NCI-H2227 treated with DMSO at 0.1 percent for 48 hours (cell line): ENCODE measurements around the gene AMPD3.

Source experiments
- DNase-seq: peaks from one replicate; lab custom pipeline; 2025; lab: John Stamatoyannopoulos, UW

AMPD3 gene

DNA sequence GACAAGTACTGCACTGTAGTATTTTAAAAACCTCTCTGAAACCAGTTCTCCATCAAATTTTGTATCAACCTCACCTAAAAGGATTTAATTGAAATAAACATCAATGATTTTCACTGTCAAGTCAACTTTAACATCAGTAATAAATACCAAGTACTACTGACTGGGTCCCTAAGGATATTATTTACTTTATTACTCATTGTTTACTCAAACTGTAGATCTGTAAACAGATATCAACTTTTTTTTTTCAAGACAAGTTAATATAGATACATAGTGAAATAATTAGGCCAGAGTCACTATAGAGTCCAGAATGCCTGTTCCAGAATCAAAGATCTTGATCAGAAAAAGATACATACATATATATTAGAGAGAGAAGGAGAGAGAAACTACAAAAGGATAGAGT, 84.3 kb downstream of the AMPD3 start:
- DNase-seq: no peak

DNA sequence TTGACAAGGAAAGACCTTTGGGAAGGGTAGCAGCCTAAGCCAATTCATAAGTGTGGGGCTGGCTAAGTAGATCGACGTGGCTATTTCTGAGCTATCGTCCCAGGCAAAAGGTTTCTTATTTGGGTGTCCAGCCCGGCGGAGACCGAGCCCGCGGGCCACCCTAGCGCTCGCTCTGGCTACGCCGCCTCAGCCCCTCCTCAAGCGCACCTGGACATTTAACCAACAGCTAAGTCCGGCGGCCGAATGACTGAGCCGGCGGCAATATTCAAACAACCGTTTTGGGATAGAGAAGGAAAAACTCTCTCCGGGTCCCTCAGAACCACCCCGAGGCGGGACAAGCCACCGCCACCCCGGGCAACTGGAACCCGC, 85.5 kb downstream of the AMPD3 start:
- peak; percentile 87 for DNase-seq

DNA sequence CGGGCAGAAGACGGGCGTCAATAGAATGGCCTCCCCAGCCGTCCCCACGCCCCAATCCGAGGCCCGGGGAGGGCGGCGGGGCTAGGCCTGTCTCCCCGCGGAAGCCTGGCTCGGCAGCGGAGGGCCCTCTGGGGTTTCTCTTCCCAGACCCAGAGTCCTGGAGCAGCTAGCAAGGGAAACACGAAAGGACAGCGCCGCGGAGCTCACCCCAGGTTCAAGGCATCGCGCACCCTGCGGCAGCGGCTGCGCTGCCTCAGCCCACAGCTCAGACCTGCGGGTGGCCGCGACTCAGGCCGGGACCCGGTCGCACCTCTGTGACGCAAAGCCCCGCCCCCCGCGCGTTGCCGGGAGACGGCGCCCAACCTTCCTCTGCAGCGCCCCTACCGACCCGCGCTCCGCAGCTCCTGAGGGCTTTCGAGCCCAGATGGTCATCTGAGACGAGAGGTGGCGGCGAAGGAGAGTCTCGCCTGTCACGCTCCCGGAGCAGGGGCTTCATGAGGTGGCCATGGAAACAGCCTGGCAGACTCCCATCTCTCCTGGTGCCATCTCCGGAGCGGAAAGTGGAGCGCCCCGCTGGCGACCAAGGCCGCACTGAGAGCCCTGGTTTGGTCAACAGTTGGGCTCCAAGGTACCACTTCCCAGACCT, 86.0 kb downstream of the AMPD3 start, which contains the start of gene RNF141:
TSS of gene RNF141 (minus strand) at position 273 of the 646 bp plus-strand sequence. CDS start 7,029 bp downstream, outside the sequence.
- peak; percentile 93 for DNase-seq

DNA sequence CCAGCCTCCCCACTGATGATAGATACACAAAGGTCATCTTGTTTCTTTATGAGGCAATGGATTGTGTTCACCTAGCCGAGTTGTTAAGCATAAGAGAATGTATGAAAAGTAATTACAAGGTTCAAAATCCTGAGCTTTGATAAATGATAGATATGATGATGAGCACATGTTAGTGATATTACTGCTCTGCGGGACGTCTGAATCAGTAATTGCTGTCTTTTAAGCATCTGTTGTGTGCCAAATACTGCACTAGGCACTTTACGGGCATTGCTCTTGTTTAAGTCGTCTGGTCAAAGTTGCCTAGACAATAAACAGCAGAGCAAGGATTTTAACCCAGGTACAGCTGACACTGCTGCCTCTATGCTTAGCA, 86.5 kb downstream of the AMPD3 start:
- peak; percentile 87 for DNase-seq

DNA sequence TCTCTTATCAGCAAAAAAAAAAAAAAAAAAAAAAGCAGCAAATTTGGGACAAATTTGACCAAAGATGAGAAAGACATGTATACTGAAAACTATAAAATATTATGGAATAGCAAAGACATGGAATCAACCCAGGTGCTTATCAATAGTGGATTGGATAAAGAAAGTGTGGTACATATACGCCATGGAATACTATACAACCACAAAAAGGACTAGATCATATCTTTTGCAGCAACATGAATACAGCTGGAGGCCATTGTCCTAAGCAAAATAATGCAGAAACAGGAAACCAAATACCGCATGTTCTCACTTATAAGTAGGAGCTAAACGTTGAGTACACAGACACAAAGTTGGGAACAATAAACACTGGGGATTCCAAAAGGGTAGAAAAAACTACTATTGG, 87.7 kb downstream of the AMPD3 start:
- no peak for DNase-seq

DNA sequence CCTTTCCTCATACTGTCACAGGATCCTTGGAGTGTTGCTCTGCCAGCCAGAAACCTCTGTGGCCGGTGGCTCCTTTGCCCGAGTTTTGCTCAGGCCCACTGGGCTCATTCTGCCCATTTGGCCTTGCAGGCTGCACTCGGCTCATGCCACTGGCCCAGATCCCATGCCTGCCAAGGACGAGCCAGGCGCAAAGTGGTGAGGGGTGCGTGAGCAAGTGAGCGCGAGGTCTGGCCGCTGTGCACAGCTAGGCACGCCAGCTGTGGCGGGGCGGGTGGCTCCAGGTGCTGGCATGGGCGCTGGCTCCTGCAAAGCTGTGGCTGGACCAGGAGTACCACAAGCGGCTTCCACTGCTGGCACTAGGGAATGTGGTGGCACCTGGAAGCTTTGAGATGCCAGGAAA, 88.7 kb downstream of the AMPD3 start:
- no peak for DNase-seq

DNA sequence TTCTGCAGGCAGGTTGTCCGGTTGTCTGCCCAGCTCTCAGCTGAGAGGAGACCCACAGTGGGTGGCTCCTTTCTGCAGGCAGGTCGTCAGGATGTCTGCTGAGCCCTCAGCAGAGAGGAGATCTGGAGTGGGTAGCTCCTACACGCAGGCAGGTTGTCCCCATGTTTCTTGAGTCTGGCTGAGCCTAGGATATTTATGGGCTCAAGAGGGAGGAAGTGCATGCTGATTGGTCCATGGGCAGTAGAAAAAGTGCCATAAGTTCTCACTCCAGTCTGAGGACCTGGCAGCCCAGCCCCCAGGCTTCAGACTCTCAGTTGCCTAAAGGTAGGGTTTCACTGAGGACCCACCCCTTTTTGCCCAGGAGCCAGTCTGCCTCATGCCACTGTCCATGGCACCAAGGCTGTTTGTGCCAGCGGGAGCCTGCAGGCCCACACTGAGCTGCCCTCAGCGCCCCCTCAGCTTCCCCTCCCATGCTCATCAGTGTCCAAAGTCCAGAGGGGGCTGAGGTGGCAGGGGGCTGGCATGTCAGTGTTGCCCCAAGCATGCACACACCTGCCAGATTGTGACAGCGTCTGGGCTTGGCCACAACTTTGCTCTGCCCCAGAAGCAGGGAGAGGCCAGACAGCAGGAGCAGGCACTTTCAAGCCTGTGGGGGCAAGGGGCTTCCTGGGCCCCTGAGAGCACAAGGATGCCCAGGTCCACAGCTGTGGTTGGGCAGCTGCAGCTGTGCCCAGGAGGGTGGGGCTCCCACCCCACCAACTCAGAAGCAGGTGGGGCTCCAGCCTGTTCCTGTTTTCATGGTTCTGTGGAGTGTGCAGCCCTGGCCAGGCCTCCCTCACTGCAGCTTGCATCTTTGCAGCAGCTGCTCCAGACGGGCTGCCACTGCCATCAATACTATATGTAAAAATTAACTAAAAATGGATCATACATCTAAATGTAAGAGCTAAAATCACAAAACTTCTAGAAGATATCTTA, 89.7 kb downstream of the AMPD3 start:
- DNase-seq: no peak

DNA sequence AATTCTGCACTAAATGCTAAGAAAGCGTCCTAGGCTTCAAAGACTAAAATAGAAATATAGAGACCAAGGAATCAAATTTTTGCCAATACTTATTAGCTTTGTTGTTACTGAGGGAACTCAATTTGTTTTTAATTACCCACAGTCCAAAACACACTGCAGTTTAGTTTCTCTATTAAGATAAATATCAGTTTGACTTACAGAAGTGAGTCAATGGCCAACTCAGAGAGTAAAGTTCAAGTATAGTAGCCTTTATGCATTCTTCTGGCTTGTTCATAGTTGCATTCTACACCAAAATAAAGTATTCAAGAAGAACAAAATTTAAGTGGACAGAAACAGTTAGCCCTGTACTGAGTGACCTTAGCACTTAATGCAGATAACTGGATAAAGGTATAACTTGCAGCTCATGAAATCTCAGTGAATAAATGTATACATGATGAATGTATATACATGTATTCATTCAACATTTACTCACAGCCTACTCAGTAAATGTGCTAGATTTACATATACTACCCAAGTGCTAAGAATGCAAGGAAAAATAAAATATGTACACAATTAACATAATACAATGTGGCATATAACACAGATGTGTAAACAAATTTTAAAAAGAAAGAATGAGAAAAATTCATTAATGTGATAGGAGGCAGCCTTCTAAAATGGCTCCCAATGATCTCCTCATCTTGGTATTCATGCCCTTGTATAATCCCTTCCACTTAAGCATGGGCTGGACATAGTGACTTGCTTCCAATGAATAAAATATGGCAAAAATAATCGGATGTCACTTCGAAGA, 95.6 kb downstream of the AMPD3 start:
- no peak for DNase-seq

DNA sequence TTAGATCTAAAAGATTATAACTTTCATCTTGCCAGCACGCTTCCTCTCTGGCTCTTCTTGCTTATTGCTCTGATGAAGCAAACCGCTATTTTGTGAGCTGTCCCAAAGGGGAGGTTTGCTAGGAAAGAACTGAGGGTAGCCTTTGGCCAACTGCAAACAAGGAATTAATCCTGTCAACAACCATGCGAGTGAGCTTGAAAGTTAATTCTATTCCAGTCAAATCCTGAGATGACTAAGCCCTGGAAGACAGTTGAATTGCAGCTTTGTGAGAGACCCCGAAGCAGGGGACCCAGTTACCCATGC, 96.2 kb downstream of the AMPD3 start:
- no peak for DNase-seq

DNA sequence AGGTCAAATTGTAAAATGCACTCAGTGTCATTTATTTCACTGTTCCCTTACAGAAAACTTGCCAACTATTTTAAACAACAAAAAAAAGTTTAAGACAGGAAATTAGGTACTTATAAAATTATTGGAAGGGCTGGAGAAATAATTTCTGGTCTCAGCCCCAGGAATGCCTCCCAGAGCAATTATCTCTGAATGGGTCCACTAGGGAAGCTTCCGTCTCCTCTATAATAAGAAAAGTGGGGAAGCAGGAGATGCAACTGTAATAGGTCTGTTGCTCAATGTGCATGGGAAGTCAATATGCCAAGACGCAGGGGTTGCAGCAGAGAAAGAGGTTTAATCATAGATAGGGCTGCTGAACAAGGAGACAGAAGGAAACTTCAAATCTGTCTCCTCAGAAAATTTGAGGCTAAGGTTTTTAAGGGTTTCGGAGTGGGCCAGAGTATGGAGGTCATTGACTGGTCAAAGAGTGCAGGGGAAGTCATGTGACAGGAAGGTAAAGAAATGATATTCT, 96.8 kb downstream of the AMPD3 start:
- DNase-seq: no peak

DNA sequence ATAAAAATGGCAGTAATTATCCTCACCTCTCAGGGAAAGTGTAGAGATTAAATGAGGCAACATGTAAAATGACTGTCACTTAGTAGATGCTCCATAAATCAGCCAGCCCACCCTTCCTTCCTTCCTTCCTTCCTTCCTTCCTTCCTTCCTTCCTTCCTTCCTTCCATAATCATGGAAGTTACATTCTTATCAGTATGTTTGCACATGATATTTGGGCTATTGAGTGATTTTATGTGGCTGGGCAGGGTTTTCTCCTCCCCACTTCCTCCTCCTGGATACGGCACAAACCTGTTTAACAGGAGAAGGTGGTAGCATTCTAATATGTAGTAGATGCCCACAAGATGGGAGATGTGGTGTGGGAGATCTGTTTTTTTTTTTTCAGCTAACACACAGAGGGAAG, 101.5 kb downstream of the AMPD3 start:
- no peak for DNase-seq
